HG03378 (cell line): ENCODE measurements around the gene LRRC45.
A peak's percentile ranks its signal among the peaks of the same experiment; 100 is the strongest.
"Not testable (repeated sequence)": the region's sequence is repeated elsewhere in the genome, so short reads cannot be mapped to it uniquely, and the experiment has no call there.

Experiments
- ATAC-seq: cut with Tn5 transposase; IDR thresholded peaks from one replicate; pipeline ENCODE4 v1.9.1; 2021; ENCODE audit warnings: mild to moderate bottlenecking, moderate library complexity; ENCODE audit not compliant: unreplicated experiment

LRRC45 gene

GRCh38 chr17:82022981-82023446 is at the start of gene LRRC45:
Gene LRRC45, plus strand, starts transcription at chr17:82023305. Its CDS starts 339 bp downstream, at chr17:82023644.
- ATAC-seq: peak; percentile 74

DNA sequence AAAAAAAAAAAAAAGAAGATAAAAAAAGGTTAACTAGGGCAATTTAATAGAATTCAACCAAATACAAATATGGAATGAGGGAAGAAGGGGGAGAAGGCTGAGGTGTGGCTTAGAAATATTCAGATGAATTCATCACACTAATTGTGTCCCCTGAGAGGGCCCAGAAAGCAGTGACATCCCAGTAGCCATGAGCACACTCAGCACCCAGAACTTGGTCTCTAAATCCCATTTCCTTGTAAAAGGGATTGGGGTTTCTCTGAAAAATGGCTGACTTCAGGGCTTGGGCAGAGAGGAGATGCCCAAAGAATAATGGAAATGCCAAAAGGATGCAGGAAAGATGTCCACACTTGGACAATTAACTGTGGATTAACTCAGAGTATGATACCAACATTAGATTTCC is 49.7 kb upstream of the LRRC45 start:
- no peak for ATAC-seq

DNA sequence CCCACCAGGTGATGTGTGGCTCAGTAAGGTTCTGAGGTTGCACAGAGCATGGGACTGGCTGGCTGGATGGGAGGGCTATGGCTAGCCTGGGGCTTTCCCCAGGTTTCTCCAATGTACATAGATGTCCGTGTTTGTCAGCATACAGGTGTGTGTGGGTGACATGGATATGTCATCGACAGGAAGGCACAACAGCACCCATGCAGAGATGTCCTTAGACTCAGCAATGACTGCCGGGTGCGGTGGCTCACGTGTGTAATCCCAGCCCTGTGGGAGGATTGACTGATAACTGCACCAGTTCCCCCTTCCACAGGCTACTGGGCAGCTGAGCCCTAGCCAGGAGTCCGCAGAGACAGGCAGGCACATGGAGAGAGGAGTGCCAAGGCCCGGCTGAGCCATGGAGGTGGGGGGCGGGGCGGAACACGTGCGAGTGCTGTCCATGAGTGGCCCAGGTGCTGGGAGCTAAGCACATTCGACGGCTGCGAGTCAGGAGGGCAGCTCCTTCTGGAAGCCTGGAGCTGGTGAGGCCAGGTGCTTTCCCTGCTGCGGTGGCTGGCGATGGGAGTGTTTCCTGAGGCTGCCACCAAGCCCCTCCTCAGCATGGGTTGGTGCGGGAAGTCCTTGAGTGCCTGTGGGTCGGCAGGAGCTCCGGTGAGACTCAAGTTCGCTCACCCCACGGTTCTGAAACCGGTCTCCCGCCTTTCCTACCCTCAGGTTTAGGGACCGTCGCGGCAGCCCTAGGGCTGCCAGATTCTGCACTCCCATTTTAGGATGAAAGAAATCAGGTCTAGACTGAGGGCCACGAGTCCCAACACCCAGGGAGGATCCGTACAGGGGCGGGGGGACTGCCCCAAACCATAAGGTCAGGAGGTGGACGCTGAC is 46.5 kb upstream of the LRRC45 start:
- ATAC-seq: peak; percentile 20

DNA sequence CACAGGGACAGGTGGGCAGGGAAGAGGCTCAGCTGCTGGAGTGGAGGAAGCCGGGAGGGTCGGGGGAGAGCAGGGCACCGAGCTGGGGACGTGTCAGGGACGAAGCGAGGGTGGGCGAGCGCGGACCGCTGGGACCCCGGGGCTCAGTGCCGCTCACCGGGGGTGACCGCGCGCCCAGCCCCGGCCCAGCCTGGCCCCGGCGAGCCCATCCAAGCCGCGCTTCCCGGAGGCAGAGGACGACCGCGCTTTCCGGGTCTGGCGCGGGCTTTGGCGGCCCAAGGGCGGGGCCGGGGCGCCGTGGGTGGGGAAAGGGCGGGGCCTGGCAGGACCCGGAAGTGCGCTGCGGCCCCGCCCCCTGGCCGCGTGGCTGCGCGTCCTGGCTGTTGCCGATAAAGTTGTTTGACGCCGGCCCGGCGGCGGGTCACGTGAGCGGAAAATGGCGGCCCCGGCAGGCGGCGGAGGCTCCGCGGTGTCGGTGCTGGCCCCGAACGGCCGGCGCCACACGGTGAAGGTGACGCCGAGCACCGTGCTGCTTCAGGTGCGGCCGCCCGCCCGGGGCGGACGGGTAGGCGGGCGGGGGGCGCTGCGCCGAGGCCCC is 45.8 kb upstream of the LRRC45 start, which contains the start of gene ASPSCR1:
Gene ASPSCR1 (plus strand): TSS at position 419 of the 598 bp plus-strand sequence. CDS start 18 bp downstream, at position 437.
- ATAC-seq: peak; percentile 57

DNA sequence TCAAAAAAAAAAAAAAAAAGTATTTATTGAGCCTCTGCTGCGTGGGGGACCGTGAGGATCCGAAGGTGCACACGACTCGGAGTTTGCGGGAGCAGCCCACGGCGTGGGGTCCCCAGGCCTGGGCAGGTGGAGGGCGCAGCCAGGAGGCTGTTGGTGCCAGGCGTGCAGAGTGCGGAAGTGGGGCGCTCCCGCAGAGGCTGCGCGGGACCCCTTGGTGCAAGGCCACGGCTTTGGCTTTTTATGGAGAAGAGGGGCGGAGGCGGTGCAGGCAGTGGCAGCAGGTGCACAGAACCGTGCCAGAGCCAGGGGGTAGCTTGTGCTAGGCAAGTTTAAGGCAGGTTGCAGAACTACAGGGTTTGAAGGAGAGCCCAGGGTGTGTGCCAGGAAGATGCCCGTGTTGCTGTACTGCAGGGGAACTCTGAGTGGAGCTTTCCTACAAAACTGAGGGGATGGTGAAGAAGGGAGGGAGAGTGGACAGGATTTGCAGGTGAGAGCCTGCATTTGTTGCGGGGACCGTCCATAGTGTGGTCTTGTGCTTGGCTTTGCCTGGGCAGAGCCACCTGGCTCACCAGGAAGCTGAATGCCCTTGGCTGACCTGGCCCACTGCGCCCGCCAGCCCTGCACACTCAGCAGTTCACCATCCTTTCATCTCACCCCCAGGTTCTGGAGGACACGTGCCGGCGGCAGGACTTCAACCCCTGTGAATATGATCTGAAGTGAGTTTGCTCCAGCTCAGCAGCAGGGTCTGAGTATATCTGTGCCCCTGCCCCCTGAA is 44.4 kb upstream of the LRRC45 start:
- no peak for ATAC-seq

DNA sequence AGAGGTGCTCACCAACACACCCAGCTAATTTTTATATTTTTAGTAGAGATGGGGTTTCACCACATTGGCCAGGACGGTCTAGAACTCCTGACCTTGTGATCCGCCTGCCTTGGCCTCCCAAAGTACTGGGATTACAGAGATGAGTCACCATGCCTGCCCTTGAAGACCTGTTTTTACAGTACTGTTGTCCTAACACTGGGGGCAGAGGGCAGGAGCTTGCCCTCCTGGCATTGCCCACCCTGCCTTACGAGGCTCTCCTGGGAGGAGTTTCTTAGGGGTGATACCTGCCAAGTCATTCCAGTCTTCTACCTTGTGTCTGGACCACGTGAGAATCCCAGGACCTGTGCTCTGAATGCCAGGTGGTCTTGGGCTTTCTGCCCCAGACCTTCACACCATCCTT is 43.0 kb upstream of the LRRC45 start:
- ATAC-seq: no peak

DNA sequence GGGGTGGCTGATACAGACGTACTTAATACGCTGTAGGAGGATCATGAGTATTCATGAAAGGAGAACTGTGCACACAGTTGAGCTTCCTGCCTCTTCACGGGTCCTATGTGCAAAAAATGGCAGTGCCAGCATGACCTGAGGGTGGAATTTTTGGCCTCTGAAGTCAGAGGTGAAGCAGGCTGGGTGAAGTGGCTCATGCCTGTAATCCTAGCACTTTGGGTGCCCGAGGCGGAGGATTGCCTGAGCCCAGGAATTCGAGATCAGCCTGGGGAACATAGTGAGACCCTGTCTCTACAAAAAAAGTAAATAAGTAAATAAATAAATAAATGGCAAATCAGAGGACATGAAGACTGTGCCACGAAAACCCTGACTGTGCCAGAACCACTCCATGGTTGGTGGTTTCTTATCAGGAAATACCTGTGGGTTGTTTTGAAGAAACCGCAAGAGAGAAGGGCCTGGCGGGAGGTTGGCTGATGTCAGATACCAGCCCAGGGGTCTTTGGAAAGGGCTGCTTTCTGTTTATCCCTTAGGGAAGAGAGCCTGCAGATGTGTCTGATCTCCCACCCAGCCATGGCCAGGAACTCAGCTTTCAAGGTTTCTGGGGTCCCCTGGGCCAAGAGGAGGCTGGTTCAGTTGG is 42.3 kb upstream of the LRRC45 start:
- no peak for ATAC-seq

- ATAC-seq: not testable (repeated sequence)
These were observed 41.6 kb upstream of the LRRC45 start for GRCh38 chr17:81981511-81981910.

DNA sequence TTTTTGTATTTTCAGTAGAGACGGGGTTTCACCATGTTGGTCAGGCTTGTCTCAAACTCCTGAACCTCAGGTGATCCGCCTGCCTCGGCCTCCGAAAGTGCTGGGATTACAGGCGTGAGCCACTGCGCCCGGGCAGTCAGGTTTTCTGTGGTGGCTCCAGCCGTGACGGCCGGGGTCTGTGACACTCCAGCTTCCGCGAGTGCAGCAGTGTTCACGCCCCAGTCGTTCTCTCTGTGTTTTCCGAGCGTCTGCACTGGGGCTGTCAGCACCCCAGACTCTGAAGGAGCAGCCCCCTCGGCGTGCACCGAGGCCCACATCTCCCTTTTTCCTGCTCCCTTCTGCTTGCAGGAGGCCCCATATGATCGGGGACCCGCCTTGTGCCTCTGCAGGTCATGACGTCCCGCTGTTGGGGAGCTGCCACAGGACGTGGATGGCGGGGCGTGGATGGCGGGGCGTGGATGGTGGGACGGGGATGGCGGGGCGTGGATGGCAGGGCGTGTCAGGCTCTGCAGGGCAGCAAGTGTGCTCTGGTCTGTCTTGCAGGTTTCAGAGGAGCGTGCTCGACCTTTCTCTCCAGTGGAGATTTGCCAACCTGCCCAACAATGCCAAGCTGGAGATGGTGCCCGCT is 40.0 kb upstream of the LRRC45 start:
- ATAC-seq: no peak

GRCh38 chr17:81983639-81984373 is 39.3 kb upstream of the LRRC45 start:
- no peak for ATAC-seq

- ATAC-seq: no peak
These were observed 38.2 kb upstream of the LRRC45 start for GRCh38 chr17:81984773-81985410.

- ATAC-seq: no peak
These were observed 36.5 kb upstream of the LRRC45 start for GRCh38 chr17:81986606-81987005.

DNA sequence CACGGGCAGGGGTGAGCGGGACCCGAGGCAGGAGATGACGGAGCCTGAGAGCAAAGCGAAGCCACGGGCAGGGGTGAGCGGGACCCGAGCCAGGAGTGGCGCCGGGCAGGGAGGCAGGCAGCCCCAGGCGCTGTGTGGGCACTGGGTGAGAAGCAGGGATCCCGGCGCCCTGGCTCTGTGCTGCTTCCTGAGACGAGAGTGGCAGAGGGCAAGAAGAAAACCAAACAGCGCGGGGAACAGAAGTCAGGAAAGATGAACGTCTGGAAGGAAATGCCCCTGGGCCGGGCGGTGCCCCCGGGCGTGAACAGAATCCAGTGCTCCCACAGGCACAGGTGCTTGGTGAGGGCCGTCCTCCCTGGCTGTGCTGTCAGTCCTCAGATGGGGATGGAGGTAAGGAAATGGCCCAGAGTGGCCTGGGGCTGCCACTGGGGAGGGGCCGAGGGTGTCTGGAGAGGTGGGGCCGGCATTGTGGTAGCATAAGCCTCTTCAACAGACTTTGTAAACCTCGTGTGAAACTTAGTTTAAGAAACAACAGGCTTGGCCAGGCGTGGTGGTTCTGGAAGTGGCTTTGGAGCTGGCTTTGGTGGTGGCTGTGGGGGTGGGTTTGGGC is 35.8 kb upstream of the LRRC45 start:
- ATAC-seq: no peak

- no peak for ATAC-seq
These were observed 32.0 kb upstream of the LRRC45 start for GRCh38 chr17:81990836-81991683.

DNA sequence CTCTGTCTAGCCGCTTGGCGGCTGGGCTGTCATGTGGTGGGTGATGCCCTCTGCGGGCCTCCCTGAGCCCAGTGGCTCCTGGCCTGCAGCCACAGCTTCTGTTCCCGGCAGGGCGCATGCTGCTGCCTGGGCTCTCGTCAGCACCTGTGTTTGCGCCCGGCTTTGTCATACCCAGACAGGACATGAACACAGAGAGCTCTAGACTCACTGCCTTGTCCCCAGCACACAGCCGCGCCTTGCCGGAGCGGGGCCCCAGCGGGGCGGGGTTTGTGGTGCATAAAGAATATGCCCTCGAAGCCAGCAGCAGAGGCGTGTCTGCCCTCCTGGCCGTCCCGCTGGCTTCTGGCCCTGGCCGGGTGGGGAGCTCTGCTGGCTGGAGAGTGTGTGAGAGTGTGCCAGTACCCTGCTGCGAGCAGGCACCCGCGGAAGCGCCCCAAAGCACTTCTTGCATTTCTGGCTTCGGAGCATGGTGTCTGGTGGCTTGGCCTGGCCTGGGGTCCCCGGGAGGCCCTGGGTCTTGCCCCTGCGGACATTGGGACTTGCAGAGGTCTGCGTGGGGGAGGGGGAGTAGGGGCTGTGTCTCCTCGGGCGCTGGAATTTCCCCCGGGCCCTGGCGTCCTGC is 31.3 kb upstream of the LRRC45 start:
- ATAC-seq: no peak

DNA sequence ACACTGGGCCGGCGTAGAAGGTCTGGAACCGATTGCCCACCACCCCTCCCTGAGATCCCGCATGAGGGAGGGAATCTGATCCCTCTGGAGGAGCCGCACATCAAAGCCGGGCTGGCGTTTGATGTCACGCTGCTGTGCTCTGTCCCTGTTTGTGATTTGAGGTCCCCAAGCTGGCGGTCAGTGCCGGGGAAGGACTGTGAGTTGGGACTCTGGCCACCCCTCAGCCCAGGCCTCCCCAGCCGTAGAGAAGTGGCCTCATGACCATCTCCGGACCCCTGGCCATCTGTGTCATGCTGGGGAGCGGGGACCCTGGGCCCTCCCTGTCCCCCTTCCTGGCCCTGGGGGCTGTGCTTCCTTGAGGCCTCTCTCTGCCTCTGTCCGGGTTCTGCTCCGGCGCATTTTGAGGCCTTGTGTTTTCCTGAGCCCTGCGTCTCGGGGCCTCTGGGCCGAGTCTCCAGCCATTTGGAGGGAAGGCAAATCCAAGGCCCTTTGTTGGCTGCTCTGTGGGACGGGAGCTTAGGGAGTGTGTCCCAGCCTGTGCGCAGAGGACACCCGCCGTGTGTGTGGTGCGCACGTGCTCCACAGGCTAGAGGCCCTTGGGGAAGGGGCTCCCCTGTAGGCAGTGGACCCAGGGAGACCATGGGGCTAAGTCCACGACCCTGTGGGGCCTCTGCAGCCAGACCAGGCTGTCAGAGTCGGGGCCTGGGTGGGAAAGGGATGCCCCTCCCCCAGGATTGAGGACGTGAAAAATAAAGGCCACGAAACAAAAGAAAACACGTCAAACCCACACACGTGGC is 30.6 kb upstream of the LRRC45 start:
- no peak for ATAC-seq
